NCI-H1092 treated with DMSO at 0.1 percent for 48 hours (cell line): Measurements from ENCODE around the gene METTL23.
A peak's percentile ranks its signal among the peaks of the same experiment; 100 is the strongest.

Experiments used
- DNase-seq: peaks from one replicate; lab custom pipeline; 2025; lab: John Stamatoyannopoulos, UW

METTL23 gene

GRCh38 chr17:76726776-76727718 is at the start of gene METTL23:
Gene METTL23, plus strand, starts transcription at chr17:76726839. Its CDS starts 2,872 bp downstream, at chr17:76729711.
- peak; percentile 69 for DNase-seq

GRCh38 chr17:76677406-76677805 is 49.2 kb upstream of the METTL23 start:
- no peak for DNase-seq

- no peak for DNase-seq
Measured at GRCh38 chr17:76678330-76678729, 48.3 kb upstream of the METTL23 start.

- DNase-seq = no peak
Measured at GRCh38 chr17:76679239-76679638, 47.4 kb upstream of the METTL23 start.

- DNase-seq = peak; percentile 69
Measured at GRCh38 chr17:76681222-76682137, 45.2 kb upstream of the METTL23 start.

- no peak for DNase-seq
Measured at GRCh38 chr17:76682296-76682695, 44.3 kb upstream of the METTL23 start.

- DNase-seq = no peak
Measured at GRCh38 chr17:76683011-76683755, 43.5 kb upstream of the METTL23 start.

- peak; percentile 50 for DNase-seq
Measured at GRCh38 chr17:76683921-76684745, 42.5 kb upstream of the METTL23 start.

- no peak for DNase-seq
Measured at GRCh38 chr17:76684756-76685155, 41.9 kb upstream of the METTL23 start.

GRCh38 chr17:76685366-76685765 is 41.3 kb upstream of the METTL23 start:
- DNase-seq = no peak

- DNase-seq = no peak
Measured at GRCh38 chr17:76685846-76686245, 40.8 kb upstream of the METTL23 start.

GRCh38 chr17:76686538-76687297 is 39.9 kb upstream of the METTL23 start:
- no peak for DNase-seq

- DNase-seq = no peak
Measured at GRCh38 chr17:76687298-76688164, 39.1 kb upstream of the METTL23 start.

GRCh38 chr17:76688165-76688622 is 38.4 kb upstream of the METTL23 start:
- DNase-seq = no peak

GRCh38 chr17:76689859-76690258 is 36.8 kb upstream of the METTL23 start:
- DNase-seq = no peak

- no peak for DNase-seq
Measured at GRCh38 chr17:76690596-76691280, 35.9 kb upstream of the METTL23 start.

GRCh38 chr17:76691379-76692191 is 35.1 kb upstream of the METTL23 start:
- no peak for DNase-seq
